KOPT-K1 (cell line): ENCODE measurements around the gene KIF2C.
A peak's percentile ranks its signal among the peaks of the same experiment; 100 is the strongest.
"Not testable (repeated sequence)": the region's sequence is repeated elsewhere in the genome, so short reads cannot be mapped to it uniquely, and the experiment has no call there.

ENCODE experiments used
- H3K27ac ChIP-seq: fragments of 200-600 bp; sonication (generic); 2 replicates; pipeline ENCODE4 v1.5.1; 2016; ENCODE audit warnings: antibody characterized with exemption, mild to moderate bottlenecking, low read depth, low read length; ENCODE audit not compliant: poor library complexity, severe bottlenecking
- H3K36me3 ChIP-seq: fragments of 200-600 bp; sonication (generic); 2 replicates; pipeline ENCODE4 v1.5.1; 2017; ENCODE audit warnings: antibody characterized with exemption, mild to moderate bottlenecking, low read length, moderate library complexity; ENCODE audit not compliant: insufficient read depth
- H3K9me3 ChIP-seq: fragments of 200-600 bp; sonication (generic); 2 replicates; pipeline ENCODE4 v1.5.1; 2017; ENCODE audit warnings: antibody characterized with exemption, low read length, mild to moderate bottlenecking; ENCODE audit not compliant: insufficient read depth, poor library complexity, severe bottlenecking

KIF2C gene

DNA sequence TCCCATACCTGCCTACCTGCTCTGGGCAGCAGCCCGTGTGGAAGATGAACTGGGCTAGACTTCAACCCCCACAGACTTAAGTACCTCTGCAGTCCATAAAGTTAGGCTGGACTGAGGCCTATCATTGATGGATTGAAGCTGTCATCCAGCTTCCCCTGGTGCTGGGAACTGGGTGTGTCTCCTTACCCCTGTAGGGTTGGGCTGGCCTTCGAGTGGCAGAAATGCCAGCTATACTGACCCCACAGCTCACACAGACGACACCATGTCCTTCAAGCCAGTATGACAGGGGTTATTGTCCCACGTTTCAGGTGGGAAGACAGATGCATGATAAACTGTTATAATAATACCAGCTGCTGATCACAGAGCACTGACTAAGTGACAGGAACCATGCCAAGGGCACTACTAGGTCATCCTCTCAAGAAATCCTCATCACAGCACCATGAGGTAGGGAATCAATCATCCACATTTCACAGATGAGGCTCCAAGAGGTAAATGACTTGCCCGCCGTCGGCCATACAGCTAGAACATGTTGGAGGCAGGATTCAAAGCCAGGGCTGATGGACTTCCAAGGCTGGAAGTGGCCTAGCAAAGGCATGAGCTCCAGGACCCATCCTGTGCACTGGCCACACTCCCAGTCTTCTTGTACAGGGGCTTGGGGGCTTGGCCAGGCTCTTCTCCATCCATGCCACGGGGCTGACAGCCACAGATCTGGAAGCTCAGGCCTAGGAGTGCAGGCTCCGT is 48.7 kb downstream of the KIF2C start, which contains the start of gene BEST4:
Gene BEST4, minus strand, starts transcription at position 51 of the 741 bp plus-strand sequence. CDS start 465 bp downstream, outside the sequence.
- H3K27ac ChIP-seq, result no peak within 1 kb of the TSS
- H3K9me3 ChIP-seq, result no peaks in the 10 kb centered on the region

DNA sequence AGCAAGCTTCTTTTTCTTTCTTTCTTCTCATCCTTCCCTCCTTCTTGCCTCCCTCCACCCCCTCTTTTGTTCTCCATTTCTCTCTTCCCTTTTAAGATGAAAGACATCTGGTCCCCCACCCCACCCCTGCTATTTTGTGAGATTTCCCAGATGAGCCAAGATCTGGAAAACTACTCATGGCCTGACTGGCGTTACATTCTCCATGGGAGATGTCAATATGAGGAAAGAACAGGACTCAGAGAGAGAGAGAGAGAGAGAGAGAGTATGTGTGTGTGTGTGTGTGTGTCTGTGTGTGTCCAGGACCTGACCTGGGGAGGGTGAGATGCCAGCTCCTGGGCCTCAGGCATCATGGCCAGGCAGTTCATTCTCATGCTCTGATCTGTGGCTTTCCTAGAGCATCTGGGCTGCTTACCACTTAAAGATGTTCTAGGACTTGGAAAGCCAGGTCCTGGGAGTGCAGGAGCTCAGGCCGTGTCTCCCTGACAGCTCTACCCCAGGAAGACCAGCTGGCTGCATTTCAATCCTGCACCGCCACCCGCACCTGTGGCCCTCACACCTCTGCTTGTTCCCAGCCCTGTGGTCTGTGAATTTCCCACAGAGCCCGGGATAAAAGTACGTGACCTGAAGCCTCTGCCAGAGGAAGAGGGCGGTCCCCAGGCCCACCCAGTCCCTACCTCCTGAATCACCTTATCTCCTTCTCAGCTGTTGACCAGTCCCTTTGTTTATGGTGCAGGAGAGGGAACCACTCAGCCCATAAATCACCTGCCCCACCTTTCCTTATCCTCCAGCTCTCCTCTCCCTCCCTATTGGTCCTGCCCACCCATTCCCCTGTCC is 51.5 kb downstream of the KIF2C start:
- Histone ChIP-seq H3K9me3 (no peaks in the 10 kb centered on the region), H3K27ac (no peak overlapping the region), H3K36me3 (no peaks in the 10 kb centered on the region)

More for the DNA sequence above, 48.7 kb downstream of the KIF2C start, which contains the start of gene BEST4:
- H3K36me3 ChIP-seq, result 0 out of 2 replicates have a peak, but pooled peaks cover under 1% of the 10 kb centered on the region

DNA sequence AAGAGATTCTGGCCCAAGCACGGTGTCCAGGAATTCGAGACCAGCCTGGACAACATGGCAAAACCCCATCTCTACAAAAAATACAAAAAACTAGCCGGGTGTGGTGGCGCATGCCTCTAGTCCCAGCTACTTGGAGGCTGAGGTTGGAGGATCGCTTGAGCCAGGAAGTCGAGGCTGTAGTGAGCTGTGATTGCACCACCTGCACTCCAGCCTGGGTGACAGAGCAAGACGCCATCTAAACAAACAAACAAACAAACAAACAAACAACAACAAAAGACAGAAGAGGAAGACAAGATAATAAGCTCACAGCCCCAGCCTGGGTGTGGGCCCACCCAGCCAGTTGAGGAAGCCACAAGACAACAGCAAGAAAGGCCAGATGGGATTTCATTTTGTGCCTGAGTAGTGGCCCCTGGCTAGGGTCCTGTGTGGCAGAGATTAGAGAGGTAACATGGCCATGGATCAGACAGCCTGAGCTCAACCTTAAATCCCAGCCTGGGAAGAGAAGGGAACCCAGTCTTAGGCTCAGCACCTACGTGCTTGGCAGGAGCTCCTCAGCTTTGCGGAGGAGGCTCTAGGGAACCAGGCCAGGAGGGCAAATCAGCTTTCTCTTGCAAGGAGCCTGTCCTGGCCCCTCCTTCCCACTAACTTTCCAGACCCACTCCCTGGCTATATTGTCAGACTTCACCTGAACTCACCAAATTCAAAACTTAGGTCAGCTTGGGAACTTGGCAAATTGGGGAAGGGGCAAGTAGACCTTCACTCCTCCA is 53.3 kb downstream of the KIF2C start:
- no peak overlapping the region for H3K27ac ChIP-seq

DNA sequence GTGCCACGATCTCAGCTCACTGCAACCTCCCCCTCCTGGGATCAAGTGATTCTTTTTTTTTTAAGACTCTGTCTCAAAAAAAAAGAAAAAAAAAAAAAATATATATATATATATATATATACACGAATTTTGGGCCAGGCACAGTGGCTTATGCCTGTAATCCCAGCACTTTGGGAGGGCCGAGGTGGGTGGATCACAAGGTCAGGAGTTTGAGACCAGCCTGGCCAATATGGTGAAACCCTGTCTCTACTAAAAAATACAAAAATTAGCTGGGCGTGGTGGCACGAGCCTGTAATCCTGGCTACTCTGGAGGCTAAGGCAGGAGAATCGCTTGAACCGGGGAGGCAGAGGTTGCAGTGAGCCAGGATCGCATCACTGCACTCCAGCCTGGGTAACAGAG is 58.2 kb downstream of the KIF2C start:
- peaks cover 11% of the 10 kb centered on the region for H3K36me3 ChIP-seq
- H3K27ac ChIP-seq, H3K9me3 ChIP-seq: not testable (repeated sequence)

More for the DNA sequence above, 53.3 kb downstream of the KIF2C start:
- no peaks in the 10 kb centered on the region for H3K36me3 ChIP-seq
- H3K9me3 ChIP-seq, result no peaks in the 10 kb centered on the region

DNA sequence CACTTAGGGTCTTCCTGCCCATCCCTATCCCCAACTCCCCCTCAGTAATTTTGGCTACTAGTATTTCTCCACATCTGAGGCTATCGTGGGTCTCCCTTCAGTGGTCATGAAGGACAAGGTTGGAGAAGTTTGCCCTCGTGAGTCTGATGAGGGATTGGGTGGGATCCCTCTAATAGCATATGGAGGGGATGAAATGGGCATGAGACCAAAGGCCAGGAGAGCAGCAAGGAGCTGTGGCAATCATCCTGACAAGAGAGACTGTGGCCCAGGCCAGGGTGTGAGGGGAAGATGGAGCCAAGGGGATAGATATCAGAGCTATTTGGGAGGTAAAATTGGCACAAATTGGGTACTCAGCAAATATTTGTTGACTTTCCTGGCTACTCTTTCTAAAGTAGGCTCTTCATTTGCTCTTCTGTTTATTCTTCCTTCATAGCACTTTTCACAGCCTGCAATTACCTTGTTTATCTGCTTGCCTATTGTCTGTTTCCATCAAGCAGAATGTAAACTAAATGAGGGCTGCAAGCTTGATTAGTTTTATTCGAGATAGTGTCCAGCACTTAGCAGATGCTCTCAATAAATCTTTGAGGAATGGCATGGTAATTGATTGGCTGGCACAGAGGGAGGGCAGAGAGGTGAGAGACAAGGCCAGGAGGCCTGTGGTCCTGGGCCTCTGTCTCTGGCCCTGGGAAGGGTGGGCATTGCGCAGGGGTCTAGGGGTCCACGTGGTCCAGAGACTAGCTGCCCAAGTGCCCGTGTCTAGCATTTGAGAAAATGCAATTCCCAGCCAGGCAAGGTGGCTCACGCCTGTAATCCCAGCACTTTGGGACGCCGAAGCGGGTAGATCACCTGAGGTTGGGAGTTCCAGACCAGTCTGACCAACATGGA is 59.1 kb downstream of the KIF2C start:
- Histone ChIP-seq H3K36me3 (peaks cover 19% of the 10 kb centered on the region), H3K27ac (peak overlapping the region; percentile 81), H3K9me3 (no peaks in the 10 kb centered on the region)

DNA sequence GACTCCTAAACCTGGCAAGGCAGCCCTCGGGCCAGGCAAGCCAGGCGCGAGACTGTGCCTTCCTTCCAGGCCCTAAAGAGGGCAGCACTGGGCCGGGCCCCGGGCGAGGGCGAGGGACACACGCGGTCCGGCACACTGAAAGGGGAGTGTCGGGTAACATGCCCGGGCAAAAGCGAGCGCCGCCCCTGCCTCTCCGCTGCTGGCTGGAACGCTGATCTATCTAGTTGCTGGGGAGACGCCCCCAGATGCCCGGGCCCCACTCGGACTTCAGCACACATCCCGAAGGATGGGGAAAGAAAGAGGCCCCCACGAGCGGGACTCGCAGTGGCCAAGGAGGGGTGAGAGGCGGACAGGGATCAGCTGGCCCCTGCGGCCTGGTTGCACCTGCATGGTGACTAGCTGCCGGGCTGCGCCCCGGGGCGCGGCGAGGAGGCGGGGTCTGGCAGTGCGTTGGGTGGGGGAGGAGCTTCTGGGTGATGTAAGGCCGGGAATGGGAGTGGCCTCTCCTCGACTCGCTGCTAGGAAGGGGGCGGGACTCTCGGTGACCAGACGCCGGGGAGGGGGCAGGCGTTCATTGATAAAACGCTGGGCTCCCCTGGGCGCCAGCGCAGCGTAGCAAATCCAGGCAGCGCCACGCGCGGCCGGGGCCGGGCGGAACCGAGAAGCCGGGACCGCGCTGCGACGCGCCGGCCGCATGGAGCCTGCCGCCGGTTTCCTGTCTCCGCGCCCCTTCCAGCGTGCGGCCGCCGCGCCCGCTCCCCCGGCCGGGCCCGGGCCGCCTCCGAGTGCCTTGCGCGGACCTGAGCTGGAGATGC is 60.3 kb downstream of the KIF2C start, which contains the start of gene PLK3:
Gene PLK3, plus strand, starts transcription at position 608 of the 815 bp plus-strand sequence. Its CDS starts 87 bp downstream, at position 695.
- Histone ChIP-seq H3K27ac (peak within 1 kb of the TSS; percentile 81), H3K9me3 (no peaks in the 10 kb centered on the region), H3K36me3 (peaks cover 29% of the 10 kb centered on the region)

DNA sequence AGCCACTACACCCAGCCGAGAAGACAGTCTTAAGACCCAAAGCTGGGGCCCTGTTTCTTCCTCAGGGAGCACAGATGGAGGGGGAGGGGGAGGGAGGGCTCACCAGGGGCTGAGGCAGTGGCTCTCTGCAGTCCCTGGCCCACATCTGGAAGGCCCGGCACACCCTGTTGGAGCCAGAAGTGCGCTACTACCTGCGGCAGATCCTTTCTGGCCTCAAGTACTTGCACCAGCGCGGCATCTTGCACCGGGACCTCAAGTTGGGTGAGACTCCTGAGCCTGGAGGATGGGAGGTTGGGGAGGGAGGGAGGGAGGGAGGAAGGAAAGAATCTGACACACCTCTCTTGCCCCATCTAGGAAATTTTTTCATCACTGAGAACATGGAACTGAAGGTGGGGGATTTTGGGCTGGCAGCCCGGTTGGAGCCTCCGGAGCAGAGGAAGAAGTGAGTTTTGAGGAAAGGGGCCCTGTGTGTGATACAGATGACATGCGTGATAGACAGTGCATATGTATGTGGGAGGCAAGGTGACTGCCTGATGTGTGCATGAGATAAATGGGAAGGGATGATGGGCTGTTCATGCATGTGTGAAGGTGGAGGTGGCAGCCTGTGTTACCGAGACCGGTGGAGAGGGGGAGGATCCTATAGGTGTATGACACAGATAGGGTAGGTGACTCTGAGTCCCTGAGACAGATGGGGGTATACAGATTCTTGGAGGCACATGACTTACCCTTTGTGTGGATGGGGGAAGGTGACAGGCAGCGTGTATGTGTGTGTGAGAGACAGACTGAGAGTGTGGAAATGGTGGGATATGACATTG is 62.1 kb downstream of the KIF2C start:
- no peak overlapping the region for H3K27ac ChIP-seq
- no peaks in the 10 kb centered on the region for H3K9me3 ChIP-seq
- H3K36me3 ChIP-seq, result peaks cover 43% of the 10 kb centered on the region

DNA sequence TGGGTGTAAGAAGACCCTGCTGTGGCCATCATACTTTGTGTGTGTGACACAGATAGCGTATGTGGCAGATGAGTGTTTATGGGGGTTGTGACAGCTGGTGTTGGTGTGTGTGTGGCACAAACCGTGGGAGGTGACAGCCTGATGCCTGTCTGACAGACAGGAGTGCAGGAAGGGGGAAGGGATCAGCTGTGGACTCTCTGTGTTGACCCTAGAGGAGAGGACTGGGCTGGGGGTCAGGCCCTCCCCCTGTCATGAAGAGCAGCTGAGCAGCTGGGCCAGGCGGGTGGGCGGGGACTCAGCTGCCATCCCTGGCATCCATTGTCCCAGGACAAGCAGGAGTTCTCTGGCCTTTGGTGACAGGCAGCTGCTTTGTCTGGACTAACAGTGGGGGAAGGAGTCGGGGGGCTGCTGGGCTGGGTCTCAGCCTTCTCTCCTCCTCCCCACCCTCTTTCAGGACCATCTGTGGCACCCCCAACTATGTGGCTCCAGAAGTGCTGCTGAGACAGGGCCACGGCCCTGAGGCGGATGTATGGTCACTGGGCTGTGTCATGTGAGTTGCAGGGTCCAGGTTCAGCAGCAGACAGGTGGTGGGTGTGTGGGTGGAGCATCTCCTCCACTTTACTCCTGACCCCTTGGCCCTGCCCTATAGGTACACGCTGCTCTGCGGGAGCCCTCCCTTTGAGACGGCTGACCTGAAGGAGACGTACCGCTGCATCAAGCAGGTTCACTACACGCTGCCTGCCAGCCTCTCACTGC is 62.8 kb downstream of the KIF2C start:
- no peak overlapping the region for H3K27ac ChIP-seq
- H3K9me3 ChIP-seq, result no peaks in the 10 kb centered on the region
- peaks cover 43% of the 10 kb centered on the region for H3K36me3 ChIP-seq

DNA sequence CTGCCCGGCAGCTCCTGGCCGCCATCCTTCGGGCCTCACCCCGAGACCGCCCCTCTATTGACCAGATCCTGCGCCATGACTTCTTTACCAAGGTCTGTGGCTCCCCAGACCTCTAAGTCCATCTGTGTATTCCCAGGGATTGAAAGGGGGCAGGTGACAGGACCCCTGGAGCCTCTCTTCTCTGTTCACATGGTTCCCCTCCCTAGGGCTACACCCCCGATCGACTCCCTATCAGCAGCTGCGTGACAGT is 63.4 kb downstream of the KIF2C start:
- H3K36me3 ChIP-seq, result peaks cover 43% of the 10 kb centered on the region
- H3K9me3 ChIP-seq, result no peaks in the 10 kb centered on the region
- no peak overlapping the region for H3K27ac ChIP-seq

DNA sequence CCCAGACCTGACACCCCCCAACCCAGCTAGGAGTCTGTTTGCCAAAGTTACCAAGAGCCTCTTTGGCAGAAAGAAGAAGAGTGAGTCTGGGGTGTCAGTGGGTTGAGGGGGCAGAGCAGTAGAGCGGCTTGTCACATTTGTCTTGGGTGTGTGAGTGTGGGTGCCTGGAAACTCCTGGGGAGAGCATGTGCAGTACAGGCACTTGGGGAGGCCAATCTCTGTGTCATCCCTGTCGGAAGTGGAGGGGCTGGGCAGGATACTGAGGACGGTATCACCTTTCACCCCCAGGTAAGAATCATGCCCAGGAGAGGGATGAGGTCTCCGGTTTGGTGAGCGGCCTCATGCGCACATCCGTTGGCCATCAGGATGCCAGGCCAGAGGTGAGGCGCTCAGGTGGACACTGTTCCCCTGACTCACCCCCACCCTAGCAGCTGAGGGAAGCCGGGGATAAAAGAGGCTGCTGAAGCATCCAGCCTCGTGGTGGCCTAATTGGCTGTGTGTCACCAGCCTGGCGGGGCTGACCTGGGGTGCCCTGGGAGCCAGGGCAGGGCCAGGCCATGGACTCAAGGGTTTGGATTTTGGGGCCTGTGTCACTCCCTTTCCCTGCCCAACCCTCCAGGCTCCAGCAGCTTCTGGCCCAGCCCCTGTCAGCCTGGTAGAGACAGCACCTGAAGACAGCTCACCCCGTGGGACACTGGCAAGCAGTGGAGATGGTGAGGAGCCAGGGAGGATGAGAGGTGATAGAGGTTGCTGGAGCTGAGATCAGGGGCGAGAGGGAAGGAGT is 63.9 kb downstream of the KIF2C start:
- Histone ChIP-seq H3K27ac (no peak overlapping the region), H3K36me3 (peaks cover 43% of the 10 kb centered on the region), H3K9me3 (no peaks in the 10 kb centered on the region)

DNA sequence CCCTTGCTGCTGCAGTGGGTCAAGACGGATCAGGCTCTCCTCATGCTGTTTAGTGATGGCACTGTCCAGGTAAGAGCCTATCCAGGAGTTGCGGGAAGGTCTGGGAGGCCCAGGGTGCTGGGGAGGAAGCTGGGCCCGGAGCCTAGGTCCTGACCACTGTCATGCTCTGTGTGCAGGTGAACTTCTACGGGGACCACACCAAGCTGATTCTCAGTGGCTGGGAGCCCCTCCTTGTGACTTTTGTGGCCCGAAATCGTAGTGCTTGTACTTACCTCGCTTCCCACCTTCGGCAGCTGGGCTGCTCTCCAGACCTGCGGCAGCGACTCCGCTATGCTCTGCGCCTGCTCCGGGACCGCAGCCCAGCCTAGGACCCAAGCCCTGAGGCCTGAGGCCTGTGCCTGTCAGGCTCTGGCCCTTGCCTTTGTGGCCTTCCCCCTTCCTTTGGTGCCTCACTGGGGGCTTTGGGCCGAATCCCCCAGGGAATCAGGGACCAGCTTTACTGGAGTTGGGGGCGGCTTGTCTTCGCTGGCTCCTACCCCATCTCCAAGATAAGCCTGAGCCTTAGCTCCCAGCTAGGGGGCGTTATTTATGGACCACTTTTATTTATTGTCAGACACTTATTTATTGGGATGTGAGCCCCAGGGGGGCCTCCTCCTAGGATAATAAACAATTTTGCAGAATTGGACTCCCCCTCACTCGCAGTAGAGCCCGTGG is 65.8 kb downstream of the KIF2C start:
- peaks cover 43% of the 10 kb centered on the region for H3K36me3 ChIP-seq

More for the DNA sequence above, 65.8 kb downstream of the KIF2C start:
- Histone ChIP-seq H3K27ac (no peak overlapping the region), H3K9me3 (no peaks in the 10 kb centered on the region)
